Caco-2 (cell line): Measurements from ENCODE around the gene XKR3. TPM values are rescaled to one million over a fixed set of nuclear protein-coding genes. Genes with fewer than 3 reads are reported as not detected.

Source experiments
- BruUV-seq: library from RNA; stranded (reverse); fragments of 400-500 nt; replicated peaks from 2 replicates; lab custom pipeline; 2021; lab: Mats Ljungman, UMichigan
- CTCF ChIA-PET: fragments of 300-600 bp; sonication (Branson Sonifier 250); formaldehyde crosslinking; loops from one replicate; lab custom pipeline; 2022; ENCODE audit warnings: antibody characterized with exemption; lab: Charles Lee
- POLR2A ChIA-PET: fragments of 300-600 bp; sonication (Branson Sonifier 250); formaldehyde crosslinking; loops from one replicate; lab custom pipeline; 2022; ENCODE audit warnings: antibody characterized with exemption; lab: Charles Lee
- DNase-seq, 2 experiments: peaks; one replicate each; pipeline versions ENCODE4 v3.0.0 to v3.0.0-alpha.2; 2020 to 2022
- H3K27me3 ChIP-seq: replicated peaks from 2 replicates; pipeline ENCODE4 v1.6.0; 2011; ENCODE audit warnings: low read length; ENCODE audit not compliant: control insufficient read depth, insufficient read depth
- H3K36me3 ChIP-seq: 2 replicates; pipeline ENCODE4 v1.5.1; 2011; ENCODE audit warnings: low read length; ENCODE audit not compliant: control insufficient read depth, insufficient read depth
- H3K4me1 ChIP-seq: fragments of 250-450 bp; sonication (Bioruptor Pico); 2 replicates; pipeline ENCODE4 v1.5.1; 2020; ENCODE audit warnings: mild to moderate bottlenecking
- H3K4me3 ChIP-seq: 2 replicates; pipeline ENCODE4 v1.5.1; 2011; ENCODE audit warnings: low read depth, mild to moderate bottlenecking, control low read depth, low read length
- H3K9me3 ChIP-seq: fragments of 250-450 bp; sonication (Bioruptor Pico); 2 replicates; pipeline ENCODE4 v1.5.1; 2020; ENCODE audit warnings: mild to moderate bottlenecking, moderate library complexity
- H3K27ac Mint-ChIP-seq: one replicate; pipeline ENCODE4 v1.8.0; 2022; ENCODE audit warnings: mixed read lengths; ENCODE audit not compliant: unreplicated experiment
- H3K27me3 Mint-ChIP-seq: one replicate; pipeline ENCODE4 v1.8.0; 2022; ENCODE audit warnings: mixed read lengths; ENCODE audit not compliant: insufficient read depth, unreplicated experiment
- H3K36me3 Mint-ChIP-seq: one replicate; pipeline ENCODE4 v1.8.0; 2022; ENCODE audit warnings: mild to moderate bottlenecking, mixed read lengths; ENCODE audit not compliant: insufficient read depth, unreplicated experiment
- H3K4me1 Mint-ChIP-seq: one replicate; pipeline ENCODE4 v1.8.0; 2022; ENCODE audit warnings: low read depth, mixed read lengths; ENCODE audit not compliant: unreplicated experiment
- H3K4me3 Mint-ChIP-seq: one replicate; pipeline ENCODE4 v1.8.0; 2022; ENCODE audit warnings: mild to moderate bottlenecking, moderate library complexity, mixed read lengths; ENCODE audit not compliant: unreplicated experiment
- H3K9me3 Mint-ChIP-seq: one replicate; pipeline ENCODE4 v1.8.0; 2022; ENCODE audit warnings: mixed read lengths; ENCODE audit not compliant: unreplicated experiment
- CTCF ChIP-seq, 2 experiments: fragments of 200-600 bp in 1 of 2; IDR thresholded peaks; 1 replicate in 1 of 2; 2 replicates in 1 of 2; pipeline versions ENCODE4 v1.5.1 to v1.8.0; 2011 to 2022; ENCODE audit warnings: antibody characterized with exemption in 1 of 2, control low read depth in 1 of 2, inconsistent platforms in 1 of 2, low read depth in 1 of 2, low read length in 1 of 2, mild to moderate bottlenecking in 1 of 2, moderate library complexity in 1 of 2; ENCODE audit not compliant: insufficient read depth in 1 of 2, severe bottlenecking in 1 of 2, unreplicated experiment in 1 of 2
- intact Hi-C: fragments of 100-400 bp; cut with micrococcal nuclease; formaldehyde crosslinking; loops from one replicate; pipeline ENCODE4 v1.10.0; 2022; ENCODE audit not compliant: unreplicated experiment
- total RNA-seq: library from RNA; stranded (reverse); gene quantifications from 2 replicates; pipeline ENCODE4 v1.2.3, GENCODE V29; 2022

Gene XKR3
- total RNA-seq, 1 experiment from 2014 or later = not detected

- ChIA-PET POLR2A (no interaction called here), CTCF (no interaction called here)
- BruUV-seq = no TSS peak
- no peaks in the 10 kb centered on the region for H3K4me1 ChIP-seq
- Mint-ChIP-seq H3K9me3 (peaks cover 13% of the 10 kb centered on the region), H3K27me3 (peaks cover 8% of the 10 kb centered on the region), H3K4me3 (no peak overlapping the region), H3K27ac (no peak overlapping the region), H3K4me1 (no peaks in the 10 kb centered on the region), H3K36me3 (no peaks in the 10 kb centered on the region)
- DNase-seq = no peak
- no peaks in the 10 kb centered on the region for H3K27me3 ChIP-seq
- no peak overlapping the region for H3K4me3 ChIP-seq
- intact Hi-C loops = no loop called here
- no peak for TF ChIP-seq CTCF (IDR thresholded peaks at IDR 0.05; ENCODE audit: insufficient read depth in 1 of 2, low read depth in 1 of 2, low read length in 1 of 2, severe bottlenecking in 1 of 2, unreplicated experiment in 1 of 2)
- peaks cover 2% of the 10 kb centered on the region; the same call in 1 of the 2 replicates for H3K9me3 ChIP-seq
- no peaks in the 10 kb centered on the region for H3K36me3 ChIP-seq
These were observed 6.0 kb downstream of the XKR3 start for GRCh38 chr22:16819249-16819648.

GRCh38 chr22:16818538-16818937, 6.7 kb downstream of the XKR3 start:
- peaks cover 13% of the 10 kb centered on the region for H3K9me3 Mint-ChIP-seq
- no peak for TF ChIP-seq CTCF (IDR thresholded peaks at IDR 0.05; ENCODE audit: insufficient read depth in 1 of 2, low read depth in 1 of 2, low read length in 1 of 2, severe bottlenecking in 1 of 2, unreplicated experiment in 1 of 2)
- DNase-seq = no peak
- no peak overlapping the region for H3K4me3 ChIP-seq
- H3K9me3 ChIP-seq = peaks cover 2% of the 10 kb centered on the region; the same call in 1 of the 2 replicates
- no TSS peak for BruUV-seq
- H3K27me3 Mint-ChIP-seq = peaks cover 4% of the 10 kb centered on the region
- no peak overlapping the region for H3K27ac Mint-ChIP-seq
- no peaks in the 10 kb centered on the region for H3K36me3 ChIP-seq
- no peaks in the 10 kb centered on the region for H3K27me3 ChIP-seq
- ChIA-PET CTCF (no interaction called here), POLR2A (no interaction called here)
- H3K36me3 Mint-ChIP-seq = no peaks in the 10 kb centered on the region
- intact Hi-C loops = no loop called here
- H3K4me1 ChIP-seq = no peaks in the 10 kb centered on the region
- H3K4me3 Mint-ChIP-seq = no peak overlapping the region
- H3K4me1 Mint-ChIP-seq = no peaks in the 10 kb centered on the region

GRCh38 chr22:16815073-16815472, 10.1 kb downstream of the XKR3 start:
- Histone ChIP-seq H3K27me3 (no peaks in the 10 kb centered on the region), H3K4me3 (no peak overlapping the region), H3K36me3 (no peaks in the 10 kb centered on the region), H3K4me1 (no peaks in the 10 kb centered on the region), H3K9me3 (peaks cover 2% of the 10 kb centered on the region; the same call in 1 of the 2 replicates)
- peaks cover 4% of the 10 kb centered on the region for H3K27me3 Mint-ChIP-seq
- no peak overlapping the region for H3K4me3 Mint-ChIP-seq
- ChIA-PET CTCF (no interaction called here), POLR2A (no interaction called here)
- intact Hi-C loops = no loop called here
- peaks cover 13% of the 10 kb centered on the region for H3K9me3 Mint-ChIP-seq
- no peak overlapping the region for H3K27ac Mint-ChIP-seq
- H3K36me3 Mint-ChIP-seq = no peaks in the 10 kb centered on the region
- no peak for TF ChIP-seq CTCF (IDR thresholded peaks at IDR 0.05; ENCODE audit: insufficient read depth in 1 of 2, low read depth in 1 of 2, low read length in 1 of 2, severe bottlenecking in 1 of 2, unreplicated experiment in 1 of 2)
- no peaks in the 10 kb centered on the region for H3K4me1 Mint-ChIP-seq
- no TSS peak for BruUV-seq
- no peak for DNase-seq
